ENCODE data around the gene SLC2A3.

DNA sequence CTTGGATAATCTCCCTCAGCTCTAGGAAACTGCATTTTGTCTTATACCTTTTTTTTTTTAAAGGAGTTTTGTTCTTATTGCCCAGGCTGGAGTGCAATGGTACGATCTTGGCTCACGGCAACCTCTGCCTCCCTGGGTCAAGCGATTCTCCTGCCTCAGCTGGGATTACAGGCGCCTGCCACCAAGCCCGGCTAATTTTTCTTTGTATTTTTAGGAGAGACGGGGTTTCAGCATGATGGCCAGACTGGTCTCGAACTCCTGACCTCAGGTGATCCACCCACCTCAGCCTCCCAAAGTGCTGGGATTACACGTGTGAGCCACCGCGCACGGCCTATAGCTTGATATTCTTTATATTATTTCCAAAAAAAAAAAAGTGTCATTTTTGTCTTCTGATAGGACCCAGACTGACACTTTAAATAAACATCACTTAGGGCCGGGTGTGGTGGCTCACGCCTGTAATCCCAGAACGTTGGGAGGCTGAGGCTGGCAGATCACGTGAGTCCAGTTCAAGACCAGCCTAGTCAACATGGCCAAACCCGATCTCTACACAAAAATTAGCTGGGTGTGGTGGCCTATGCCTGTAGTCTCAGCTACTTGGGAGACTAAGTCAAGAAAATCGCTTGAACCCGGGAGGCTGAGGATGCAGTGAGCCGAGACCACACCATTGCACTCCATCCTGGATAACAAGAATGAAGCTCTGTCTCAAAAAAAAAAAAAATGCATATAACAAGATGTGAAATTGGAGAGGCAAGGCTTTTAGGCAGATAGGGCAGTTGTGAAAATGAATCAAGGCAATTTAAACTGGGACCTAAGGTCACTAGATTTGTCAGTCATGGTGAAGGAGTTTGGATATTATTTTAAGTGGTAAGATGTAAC, 18.4 kb downstream of the SLC2A3 start:
- TF ChIP-seq SMC3 (IDR thresholded peaks at IDR 0.05) (no peak), FOSL2 (IDR thresholded peaks at IDR 0.05) (no peak), FOSL2 (CRISPR knock-in tag; IDR thresholded peaks at IDR 0.05) (no peak), POLR2A (IDR thresholded peaks at IDR 0.05; ENCODE audit: low read length) (no peak), ESRRA (IDR thresholded peaks at IDR 0.05; ENCODE audit: borderline replicate concordance, low read length) (no peak), MYC (IDR thresholded peaks at IDR 0.05; ENCODE audit: borderline replicate concordance, low read length) (no peak), CHD2 (IDR thresholded peaks at IDR 0.05; ENCODE audit: low read length, partially characterized antibody) (no peak), ZSCAN20 (CRISPR knock-in tag; IDR thresholded peaks at IDR 0.05) (no peak), KDM5A (IDR thresholded peaks at IDR 0.05) (no peak), EP300 (IDR thresholded peaks at IDR 0.05) (no peak), SREBF2 (IDR thresholded peaks at IDR 0.05) (no peak)
- TF ChIP-seq, protein P1, sequence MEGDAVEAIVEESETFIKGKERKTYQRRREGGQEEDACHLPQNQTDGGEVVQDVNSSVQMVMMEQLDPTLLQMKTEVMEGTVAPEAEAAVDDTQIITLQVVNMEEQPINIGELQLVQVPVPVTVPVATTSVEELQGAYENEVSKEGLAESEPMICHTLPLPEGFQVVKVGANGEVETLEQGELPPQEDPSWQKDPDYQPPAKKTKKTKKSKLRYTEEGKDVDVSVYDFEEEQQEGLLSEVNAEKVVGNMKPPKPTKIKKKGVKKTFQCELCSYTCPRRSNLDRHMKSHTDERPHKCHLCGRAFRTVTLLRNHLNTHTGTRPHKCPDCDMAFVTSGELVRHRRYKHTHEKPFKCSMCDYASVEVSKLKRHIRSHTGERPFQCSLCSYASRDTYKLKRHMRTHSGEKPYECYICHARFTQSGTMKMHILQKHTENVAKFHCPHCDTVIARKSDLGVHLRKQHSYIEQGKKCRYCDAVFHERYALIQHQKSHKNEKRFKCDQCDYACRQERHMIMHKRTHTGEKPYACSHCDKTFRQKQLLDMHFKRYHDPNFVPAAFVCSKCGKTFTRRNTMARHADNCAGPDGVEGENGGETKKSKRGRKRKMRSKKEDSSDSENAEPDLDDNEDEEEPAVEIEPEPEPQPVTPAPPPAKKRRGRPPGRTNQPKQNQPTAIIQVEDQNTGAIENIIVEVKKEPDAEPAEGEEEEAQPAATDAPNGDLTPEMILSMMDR (IDR thresholded peaks at IDR 0.05): no peak
- TF ChIP-seq, protein P2, sequence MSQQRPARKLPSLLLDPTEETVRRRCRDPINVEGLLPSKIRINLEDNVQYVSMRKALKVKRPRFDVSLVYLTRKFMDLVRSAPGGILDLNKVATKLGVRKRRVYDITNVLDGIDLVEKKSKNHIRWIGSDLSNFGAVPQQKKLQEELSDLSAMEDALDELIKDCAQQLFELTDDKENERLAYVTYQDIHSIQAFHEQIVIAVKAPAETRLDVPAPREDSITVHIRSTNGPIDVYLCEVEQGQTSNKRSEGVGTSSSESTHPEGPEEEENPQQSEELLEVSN (IDR thresholded peaks at IDR 0.05; ENCODE audit: borderline replicate concordance, low read depth): no peak
